K562 (cell line): ENCODE data around the gene ZNF790. TPM values are rescaled to one million over a fixed set of nuclear protein-coding genes. Genes with fewer than 3 reads are reported as not detected.

Source experiments
- ATF7 ChIP-seq: fragments of 450-650 bp; IDR thresholded peaks from 2 replicates; pipeline ENCODE4 v1.7.1; 2014; ENCODE audit warnings: mild to moderate bottlenecking, moderate library complexity
- CBFA2T2 ChIP-seq: fragments of 450-650 bp; conservative IDR thresholded peaks from 2 replicates; pipeline ENCODE4 v1.6.1; 2017; ENCODE audit warnings: mild to moderate bottlenecking
- CBX1 ChIP-seq: sonication (generic); IDR thresholded peaks from 2 replicates; pipeline ENCODE4 v1.6.1; 2016; ENCODE audit warnings: antibody characterized with exemption, low read depth, mild to moderate bottlenecking
- ESRRA ChIP-seq: fragments of 450-650 bp; IDR thresholded peaks from 2 replicates; pipeline ENCODE4 v1.6.1; 2014; ENCODE audit warnings: low read depth, mild to moderate bottlenecking, moderate library complexity, borderline replicate concordance
- FOSL1 ChIP-seq: fragments of 200-800 bp; sonication (Bioruptor generic); conservative IDR thresholded peaks from 2 replicates; pipeline ENCODE4 v1.6.1; 2016; ENCODE audit warnings: missing genetic modification characterization, missing compliant biosample characterization
- L3MBTL2 ChIP-seq: fragments of 450-650 bp; IDR thresholded peaks from 2 replicates; pipeline ENCODE4 v1.6.1; 2016; ENCODE audit warnings: mild to moderate bottlenecking, moderate library complexity
- LEF1 ChIP-seq: fragments of 450-650 bp; IDR thresholded peaks from 2 replicates; pipeline ENCODE4 v1.6.1; 2016; ENCODE audit warnings: mild to moderate bottlenecking
- MAFF ChIP-seq: IDR thresholded peaks from 2 replicates; pipeline ENCODE4 v1.6.1; 2012; ENCODE audit warnings: low read length, improper control_type of control experiment
- MBD1 ChIP-seq: fragments of 250-450 bp; sonication (Bioruptor Pico); IDR thresholded peaks from 2 replicates; pipeline ENCODE4 v1.8.0; 2022; ENCODE audit warnings: inconsistent platforms
- MXD1 ChIP-seq: fragments of 250-450 bp; sonication (Bioruptor Pico); IDR thresholded peaks from 2 replicates; pipeline ENCODE4 v1.8.0; 2021; ENCODE audit warnings: borderline replicate concordance, mild to moderate bottlenecking, moderate library complexity; ENCODE audit not compliant: poor library complexity, severe bottlenecking
- MXI1 ChIP-seq: IDR thresholded peaks from 2 replicates; pipeline ENCODE4 v1.6.1; 2011; ENCODE audit warnings: low read depth, mild to moderate bottlenecking, improper control_type of control experiment, low read length
- NR1H2 ChIP-seq: sonication (generic); formaldehyde crosslinking; IDR thresholded peaks from 2 replicates; pipeline ENCODE4 v1.4.0; 2020; ENCODE audit warnings: mild to moderate bottlenecking, missing genetic modification reagents
- NR2C1 ChIP-seq, 2 experiments: fragments of 450-650 bp; IDR thresholded peaks; 2 replicates each; pipeline ENCODE4 v1.6.1; 2017; ENCODE audit warnings: mild to moderate bottlenecking in 2 of 2, antibody characterized with exemption in 1 of 2, inconsistent platforms in 1 of 2, missing compliant biosample characterization in 1 of 2, missing genetic modification characterization in 1 of 2
- NR3C1 ChIP-seq: sonication (generic); formaldehyde crosslinking; IDR thresholded peaks from 2 replicates; pipeline ENCODE4 v1.8.1; 2022; ENCODE audit warnings: missing genetic modification reagents
- SMARCA4 ChIP-seq: fragments of 450-650 bp; IDR thresholded peaks from 2 replicates; pipeline ENCODE4 v1.6.1; 2016
- SMARCC2 ChIP-seq: fragments of 450-650 bp; IDR thresholded peaks from 2 replicates; pipeline ENCODE4 v1.6.1; 2017; ENCODE audit warnings: antibody characterized with exemption, moderate library complexity, mild to moderate bottlenecking, low read depth
- TGIF2 ChIP-seq: sonication (generic); formaldehyde crosslinking; IDR thresholded peaks from 2 replicates; pipeline ENCODE4 v1.8.1; 2022; ENCODE audit warnings: mild to moderate bottlenecking, missing genetic modification reagents, moderate library complexity
- THAP7 ChIP-seq: fragments of 250-450 bp; sonication (Bioruptor Pico); IDR thresholded peaks from 2 replicates; pipeline ENCODE4 v1.5.0; 2021
- VEZF1 ChIP-seq: fragments of 200-800 bp; sonication (Bioruptor generic); IDR thresholded peaks from 2 replicates; pipeline ENCODE4 v1.6.1; 2017; ENCODE audit warnings: missing genetic modification characterization, missing compliant biosample characterization
- ZBTB49 ChIP-seq: sonication (generic); formaldehyde crosslinking; IDR thresholded peaks from 2 replicates; pipeline ENCODE4 v1.8.0; 2022; ENCODE audit warnings: missing genetic modification reagents, mild to moderate bottlenecking, borderline replicate concordance
- ZNF12 ChIP-seq: sonication (generic); formaldehyde crosslinking; IDR thresholded peaks from 2 replicates; pipeline ENCODE4 v1.4.0; 2020; ENCODE audit warnings: mild to moderate bottlenecking, missing genetic modification reagents
- ZNF184 ChIP-seq: sonication (generic); formaldehyde crosslinking; IDR thresholded peaks from 2 replicates; pipeline ENCODE4 v1.5.0; 2020; ENCODE audit warnings: missing genetic modification reagents
- polyA plus RNA-seq, 8 experiments: library from polyadenylated mRNA; depleted of rRNA in 4 of 8; stranded (reverse) in 5 of 8; unstranded in 3 of 8; fragments of >200 nt; fragmentation: Nextera tagmentation in 2 of 8; fragmentation: Illumina TruSeq in 1 of 8; extraction: Ambion mirVana in 2 of 8; extraction: Trizol in 1 of 8; gene quantifications; 2 replicates each; pipeline versions ENCODE4 v1.2.1 to v1.2.3, GENCODE V29; 2011 to 2014; ENCODE audit warnings: inconsistent platforms in 1 of 8, missing spikeins in 1 of 8
- total RNA-seq, 7 experiments: library from RNA; depleted of rRNA in 6 of 7; stranded (reverse); fragments of >200 nt in 6 of 7; fragmentation: Illumina TruSeq in 2 of 7; extraction: Trizol in 2 of 7; gene quantifications; 2 replicates each; pipeline versions ENCODE4 v1.2.1 to v1.2.3, GENCODE V29; 2011 to 2021; ENCODE audit warnings: low replicate concordance in 1 of 7

The ZNF790 gene
- total and polyA plus RNA-seq, 9 of the 15 experiments (the other 6 are each of a cell fraction or from before 2014, with no cell fraction given), result 0.33 to 1.7 (median 0.53) TPM

- no peak for TF ChIP-seq VEZF1 (CRISPR knock-in tag)
- TF ChIP-seq NR3C1, result no peak
- TF ChIP-seq THAP7 (CRISPR knock-in tag), result no peak
- TF ChIP-seq LEF1, result no peak
- no peak for TF ChIP-seq FOSL1 (tag)
- peak; percentile 19; the same call in 1 of the 2 replicates for TF ChIP-seq CBX1
- TF ChIP-seq L3MBTL2, result peak; percentile 46; the same call in 1 of the 2 replicates
- TF ChIP-seq SMARCC2, result no peak
- no peak for TF ChIP-seq SMARCA4
- no peak for TF ChIP-seq MBD1
- 0 out of 2 replicates have a peak, but pooled peaks have one; percentile 44 for TF ChIP-seq ATF7
- no peak for TF ChIP-seq CBFA2T2
- no peak for TF ChIP-seq ESRRA
- peak; percentile 57 for TF ChIP-seq MXD1 (CRISPR knock-in tag)
- no peak for TF ChIP-seq NR1H2 (CRISPR knock-in tag)
- no peak for TF ChIP-seq ZBTB49
- TF ChIP-seq ZNF12 (CRISPR knock-in tag), result no peak
- TF ChIP-seq MAFF, result peak; percentile 37; the same call in 1 of the 2 replicates
- no peak for TF ChIP-seq ZNF184 (CRISPR knock-in tag)
- no peak for TF ChIP-seq TGIF2 (CRISPR knock-in tag)
- TF ChIP-seq NR2C1 (IDR thresholded peaks at IDR 0.05), result peak; percentile 70; the same call in 1 of the 2 replicates
- TF ChIP-seq NR2C1 (tag; IDR thresholded peaks at IDR 0.05), result peak; percentile 75
- no peak; the same call in 1 of the 2 replicates for TF ChIP-seq MXI1
Measured at GRCh38 chr19:36772311-36773222, 65.6 kb downstream of the ZNF790 start, which contains the start of gene ZNF850 (continued).
